Measurements from ENCODE around the gene PRCD. TPM values are rescaled to one million over a fixed set of nuclear protein-coding genes. Genes with fewer than 3 reads are reported as not detected.
"Not testable (repeated sequence)": the region's sequence is repeated elsewhere in the genome, so short reads cannot be mapped to it uniquely, and the experiment has no call there.

Gene PRCD
- total RNA-seq, 1 donor from 2014 or later = 0.58 TPM

DNA sequence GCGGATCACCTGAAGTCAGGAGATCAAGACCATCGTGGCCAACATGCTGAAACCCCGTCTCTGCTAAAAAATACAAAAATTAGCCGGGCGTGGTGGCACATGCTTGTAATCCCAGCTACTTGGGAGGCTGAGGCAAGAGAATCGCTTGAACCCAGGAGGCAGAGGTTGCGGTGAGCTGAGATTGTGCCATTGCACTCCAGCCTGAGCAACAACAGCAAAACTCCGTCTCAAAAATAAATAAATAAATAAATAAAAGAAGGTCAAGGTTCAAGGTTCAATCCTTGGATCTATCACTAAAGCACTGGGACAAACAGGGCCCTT lies 14.4 kb upstream of the PRCD start:
- DNase-seq (ENCODE audit: extremely low read depth, low read depth, low spot score) = not testable (repeated sequence)

DNA sequence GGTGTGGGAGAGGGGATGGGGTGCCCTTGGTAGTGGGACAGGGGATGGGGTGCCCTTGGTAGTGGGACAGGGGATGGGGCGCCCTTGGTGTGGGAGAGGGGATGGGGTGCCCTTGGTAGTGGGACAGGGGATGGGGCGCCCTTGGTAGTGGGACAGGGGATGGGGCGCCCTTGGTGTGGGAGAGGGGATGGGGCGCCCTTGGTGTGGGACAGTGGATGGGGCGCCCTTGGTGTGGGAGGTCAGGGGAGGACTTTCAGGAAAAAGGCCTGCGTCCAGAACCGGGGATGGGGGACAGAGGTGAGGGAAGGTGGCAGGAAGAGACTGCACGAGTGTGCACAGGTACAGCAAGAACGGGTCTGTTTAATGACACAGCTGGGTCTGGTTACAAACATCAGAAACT lies 12.8 kb upstream of the PRCD start:
- not testable (repeated sequence) for DNase-seq (ENCODE audit: extremely low read depth, low read depth, low spot score)

DNA sequence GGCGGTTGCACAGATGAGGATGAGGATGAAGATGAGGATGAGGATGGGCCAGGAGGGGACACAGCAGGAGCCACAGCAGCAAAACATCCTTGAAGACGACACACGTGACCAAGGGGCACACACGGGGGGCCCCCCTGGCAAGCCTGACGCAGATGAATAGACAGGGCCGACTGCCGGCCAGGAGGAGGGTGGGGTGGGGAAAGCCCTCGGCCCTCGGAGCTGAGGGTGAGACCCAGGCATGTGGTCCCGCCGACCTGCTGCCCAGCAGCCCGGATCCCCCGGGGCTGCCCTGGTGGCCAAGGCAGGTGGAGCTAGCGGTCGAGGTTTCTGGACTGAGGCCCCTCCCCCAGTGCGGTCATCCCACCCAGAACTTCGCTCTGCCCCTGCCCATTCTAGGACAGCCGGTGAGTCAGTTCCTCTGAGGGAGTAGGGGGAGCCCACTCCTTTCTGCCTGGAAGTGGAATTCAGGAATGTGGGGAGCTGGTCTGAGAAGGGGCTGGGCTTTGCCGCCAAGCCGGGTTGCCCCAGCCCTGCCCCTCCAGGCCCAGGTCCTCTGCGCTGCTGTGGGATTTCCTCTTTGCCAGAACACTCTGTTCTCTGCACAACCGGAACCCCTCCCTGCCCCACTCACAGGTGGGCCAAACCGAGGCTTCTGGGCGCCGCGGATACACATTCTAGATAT lies 12.3 kb upstream of the PRCD start:
- no peak for DNase-seq (ENCODE audit: extremely low read depth, low read depth, low spot score)

DNA sequence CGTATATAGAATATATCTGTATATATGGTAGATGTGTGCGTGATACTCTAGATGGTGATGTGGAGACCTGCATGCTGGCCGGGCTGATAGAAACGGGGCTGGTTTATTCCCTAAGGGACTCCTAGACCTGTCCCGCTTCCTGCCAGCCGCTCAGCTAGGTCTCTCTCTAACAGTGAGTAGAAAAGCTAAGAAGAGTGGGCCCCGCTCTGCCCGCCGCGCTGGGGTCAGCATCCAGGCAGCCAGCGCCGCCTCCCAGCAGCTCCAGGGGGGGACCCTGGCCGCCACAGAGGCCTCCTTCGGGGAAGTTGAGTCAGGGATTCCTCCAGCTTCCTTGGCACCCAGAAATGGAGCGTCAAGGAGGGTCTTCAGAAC lies 11.7 kb upstream of the PRCD start:
- no peak for DNase-seq (ENCODE audit: extremely low read depth, low read depth, low spot score)

DNA sequence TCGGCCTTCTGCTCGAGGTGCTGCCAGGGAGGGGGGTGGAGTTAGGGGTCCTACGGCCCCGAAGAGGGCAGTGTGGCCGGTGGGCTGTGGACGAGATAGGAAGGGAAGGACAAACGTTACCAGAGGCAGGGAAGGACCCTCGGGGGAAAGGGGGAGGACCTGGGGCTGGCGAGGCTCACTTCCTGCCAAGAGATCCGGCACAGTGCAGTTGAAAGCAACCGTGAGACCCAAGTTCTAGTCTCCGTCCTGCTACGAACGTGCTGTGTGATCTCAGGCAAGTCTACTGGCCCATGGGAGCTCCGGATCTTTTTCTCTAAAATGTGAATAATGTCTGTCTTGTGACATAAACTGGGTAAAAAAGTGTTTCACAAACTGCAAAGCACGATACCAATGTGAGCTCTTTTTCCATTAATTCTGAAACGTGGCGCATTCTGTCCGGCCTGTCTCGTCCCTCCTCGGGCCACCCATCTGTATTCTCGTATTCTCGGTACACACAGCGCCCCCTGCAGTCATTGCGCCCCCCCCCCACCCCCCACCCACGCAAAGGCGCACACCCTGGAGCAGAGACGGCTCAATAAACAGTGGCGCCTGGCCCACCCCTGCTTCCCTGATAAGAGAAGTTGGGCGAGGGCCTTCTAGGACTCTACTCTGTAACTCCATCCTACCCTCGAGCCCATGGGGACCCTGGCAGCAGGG lies 11.2 kb upstream of the PRCD start:
- DNase-seq (ENCODE audit: extremely low read depth, low read depth, low spot score) = no peak

DNA sequence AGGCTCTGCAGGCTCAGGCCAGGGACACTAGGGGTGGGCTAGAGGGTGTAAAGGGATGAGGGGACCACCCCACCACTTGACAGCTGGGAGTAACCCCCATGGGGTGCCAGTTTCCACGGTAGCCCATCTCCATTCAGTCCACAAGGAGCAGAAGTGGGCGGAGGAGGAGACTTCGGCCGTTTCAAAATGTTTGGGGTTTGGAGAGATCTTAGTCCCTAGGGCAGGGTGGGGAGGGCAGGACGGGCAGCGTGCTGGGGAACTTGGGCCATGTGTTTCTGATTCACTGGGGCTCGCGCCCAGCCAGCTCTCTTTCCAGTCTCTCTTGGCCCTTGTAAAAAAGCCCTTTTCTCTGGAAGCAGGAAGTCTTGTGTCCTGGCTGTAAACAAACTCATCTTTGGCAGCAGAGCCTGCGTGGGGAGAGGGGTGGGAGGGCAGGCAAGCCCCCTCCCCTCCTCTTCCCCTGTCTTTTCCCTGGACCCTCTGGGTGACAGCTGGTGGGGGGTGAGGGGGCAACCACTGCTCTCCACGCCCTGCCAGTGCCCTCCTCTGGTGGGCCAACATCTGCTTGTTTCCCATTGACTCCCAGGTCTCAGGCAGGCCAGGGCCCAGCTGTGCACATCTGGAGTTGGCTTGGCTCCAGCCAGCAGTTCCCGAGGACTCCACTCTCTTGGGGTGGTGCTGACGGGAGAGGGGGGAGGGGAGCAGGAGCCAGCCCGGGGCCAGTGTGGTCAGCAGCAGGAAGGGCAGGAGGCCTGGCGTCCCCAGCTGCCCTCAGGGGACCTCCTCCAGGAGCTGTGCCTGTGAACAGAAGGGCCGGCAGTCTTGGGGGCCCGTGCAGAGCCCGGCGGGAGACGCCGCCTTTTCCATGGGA lies 10.4 kb upstream of the PRCD start:
- no peak for DNase-seq (ENCODE audit: extremely low read depth, low read depth, low spot score)

DNA sequence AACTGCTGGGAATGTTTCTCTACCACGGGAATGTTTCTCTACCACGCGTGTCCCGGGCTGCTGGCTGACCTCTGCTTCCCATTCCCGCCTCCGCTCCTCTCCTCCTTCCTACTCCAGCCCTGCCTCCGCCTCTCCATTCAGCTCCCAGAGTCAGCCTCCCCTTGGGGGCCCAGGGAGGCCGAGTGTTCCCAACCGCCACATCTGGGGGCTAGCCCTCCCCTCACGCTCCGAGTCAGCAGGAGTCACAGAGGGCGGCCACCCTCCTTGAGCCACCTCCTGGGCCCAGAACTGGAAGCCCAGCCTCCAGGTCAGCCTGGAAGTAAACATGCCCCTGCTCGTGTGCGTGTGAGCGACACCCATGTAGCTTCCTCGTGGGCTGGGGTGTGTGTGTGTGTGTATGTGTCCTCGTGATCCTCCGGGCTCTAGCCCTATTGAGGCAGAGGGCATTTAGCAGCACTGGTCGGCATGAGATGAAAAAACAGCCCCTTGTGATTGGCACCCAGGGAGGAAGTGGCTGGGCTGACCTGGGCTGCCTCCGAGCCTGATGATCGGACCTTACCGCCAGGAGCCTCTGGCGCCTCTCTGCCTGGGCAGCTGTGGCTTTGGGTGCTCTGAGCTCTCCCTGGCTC lies 9.6 kb upstream of the PRCD start:
- DNase-seq (ENCODE audit: extremely low read depth, low read depth, low spot score) = no peak

DNA sequence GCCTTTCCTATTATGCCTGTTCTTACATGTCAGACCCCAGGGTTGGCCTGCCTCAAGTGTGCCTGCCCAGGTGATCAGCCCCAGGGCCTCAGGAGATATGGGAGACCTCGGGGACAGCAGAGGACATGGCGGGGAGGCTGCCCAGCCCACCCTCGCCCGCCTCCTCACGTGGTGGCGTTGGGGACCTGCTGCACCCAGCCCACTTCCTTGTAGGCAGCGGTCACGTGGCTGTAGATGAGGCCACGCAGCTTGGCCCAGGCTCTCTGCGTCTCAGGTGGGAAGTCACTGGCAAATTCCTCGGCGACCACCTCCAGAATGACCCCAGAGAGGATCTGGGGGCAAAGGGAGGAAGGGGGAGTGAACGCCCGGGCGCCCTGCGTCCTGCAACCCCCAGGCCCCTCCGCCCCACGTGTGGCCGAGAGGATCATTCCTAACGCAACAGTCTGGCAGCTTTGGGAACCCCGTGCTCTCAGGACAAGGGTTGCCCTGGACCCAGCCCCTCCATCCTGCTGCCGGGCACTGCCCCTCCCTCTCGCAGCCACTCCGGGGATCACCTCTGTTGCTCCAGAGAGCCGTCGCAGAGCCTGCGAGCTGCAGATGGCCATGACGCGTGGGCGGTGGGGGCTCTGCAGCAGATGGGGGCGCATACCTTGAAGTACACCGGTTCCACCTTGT lies 8.9 kb upstream of the PRCD start:
- DNase-seq (ENCODE audit: extremely low read depth, low read depth, low spot score) = no peak

DNA sequence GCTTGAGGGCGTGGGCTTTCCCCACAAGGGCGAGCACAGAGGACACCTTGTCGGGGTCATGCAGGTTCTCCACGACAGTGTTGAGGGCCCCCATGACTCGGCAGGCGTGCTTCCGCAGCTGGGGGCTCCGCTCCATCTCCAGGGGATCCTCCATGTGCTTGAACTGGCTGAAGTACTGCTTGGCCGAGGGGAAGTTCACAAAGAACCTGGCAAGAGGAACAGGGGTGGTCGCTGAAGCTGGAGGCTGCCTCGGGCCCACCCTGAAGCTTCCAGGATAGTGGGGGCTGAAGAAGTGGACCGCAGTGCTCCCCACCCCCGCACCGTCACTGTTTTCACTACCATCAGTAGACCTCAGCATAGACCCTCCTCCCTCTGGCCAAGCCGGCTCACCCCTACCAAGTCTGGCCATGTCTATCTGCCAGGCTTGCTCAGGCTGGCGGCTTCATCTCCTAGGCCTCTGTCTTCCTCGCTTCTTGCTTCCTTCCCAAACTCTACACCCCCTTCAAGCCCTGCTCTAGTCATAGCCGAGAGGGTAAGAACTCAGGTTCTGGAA lies 8.3 kb upstream of the PRCD start:
- DNase-seq (ENCODE audit: extremely low read depth, low read depth, low spot score) = no peak

DNA sequence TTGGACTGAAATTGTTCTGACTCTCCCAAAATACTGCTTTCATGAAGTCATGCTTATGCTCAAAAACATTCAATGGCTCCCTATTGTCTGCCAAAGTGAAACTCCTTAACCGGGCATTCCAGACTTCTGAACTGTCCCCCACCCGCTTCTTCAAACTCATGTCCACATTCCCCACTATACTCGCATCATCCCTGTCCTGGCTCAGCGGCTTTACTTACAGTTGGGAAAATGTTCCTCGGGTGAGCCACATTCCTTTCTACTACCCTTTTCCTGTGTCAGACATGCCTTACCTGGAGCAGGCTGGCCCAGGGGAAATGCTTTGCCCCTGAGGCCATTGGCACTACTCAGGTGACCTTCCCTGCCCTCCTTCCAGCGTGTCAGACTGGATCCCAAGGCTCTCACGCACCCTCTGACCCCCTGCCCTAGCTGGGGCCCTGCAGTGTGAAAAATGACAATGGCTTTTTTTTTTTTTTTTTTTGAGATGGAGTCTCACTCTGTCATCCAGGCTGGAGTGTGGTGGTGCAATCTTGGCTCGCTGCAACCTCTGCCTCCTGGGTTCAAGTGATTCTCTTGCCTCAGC lies 7.7 kb upstream of the PRCD start:
- DNase-seq (ENCODE audit: extremely low read depth, low read depth, low spot score) = no peak

DNA sequence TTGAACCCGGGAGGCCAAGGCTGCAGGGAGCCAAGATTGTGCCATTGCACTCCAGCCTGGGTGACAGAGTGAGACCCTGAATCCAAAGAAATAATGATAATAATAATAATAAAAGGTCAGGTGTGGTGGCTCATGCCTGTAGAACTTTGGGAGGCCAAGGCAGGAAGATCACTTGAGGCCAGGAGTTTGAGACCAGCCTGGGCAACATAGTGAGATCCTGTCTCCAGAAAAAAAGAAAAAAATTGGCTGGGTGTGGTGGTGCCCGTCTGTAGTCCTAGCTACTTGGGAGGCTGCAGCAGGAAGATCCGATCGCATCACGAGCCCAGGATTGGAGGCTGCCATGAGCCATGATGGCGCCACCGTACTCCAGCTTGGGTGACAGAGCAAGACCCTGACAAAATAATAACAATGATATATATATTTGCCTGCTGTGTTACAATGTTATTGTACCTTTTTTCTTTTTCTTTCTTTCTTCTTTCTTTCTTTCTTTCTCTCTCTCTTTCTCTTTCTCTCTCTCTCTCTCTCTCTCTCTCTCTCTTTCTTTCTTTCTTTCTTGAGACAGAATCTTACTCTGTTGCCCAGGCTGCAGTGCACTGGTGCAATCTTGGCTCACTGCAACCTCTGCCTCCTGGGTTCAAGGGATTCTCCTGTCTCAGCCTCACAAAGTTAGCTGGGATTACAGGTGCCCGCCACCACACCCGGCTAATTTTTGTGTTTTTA lies 6.0 kb upstream of the PRCD start:
- DNase-seq (ENCODE audit: extremely low read depth, low read depth, low spot score) = not testable (repeated sequence)

DNA sequence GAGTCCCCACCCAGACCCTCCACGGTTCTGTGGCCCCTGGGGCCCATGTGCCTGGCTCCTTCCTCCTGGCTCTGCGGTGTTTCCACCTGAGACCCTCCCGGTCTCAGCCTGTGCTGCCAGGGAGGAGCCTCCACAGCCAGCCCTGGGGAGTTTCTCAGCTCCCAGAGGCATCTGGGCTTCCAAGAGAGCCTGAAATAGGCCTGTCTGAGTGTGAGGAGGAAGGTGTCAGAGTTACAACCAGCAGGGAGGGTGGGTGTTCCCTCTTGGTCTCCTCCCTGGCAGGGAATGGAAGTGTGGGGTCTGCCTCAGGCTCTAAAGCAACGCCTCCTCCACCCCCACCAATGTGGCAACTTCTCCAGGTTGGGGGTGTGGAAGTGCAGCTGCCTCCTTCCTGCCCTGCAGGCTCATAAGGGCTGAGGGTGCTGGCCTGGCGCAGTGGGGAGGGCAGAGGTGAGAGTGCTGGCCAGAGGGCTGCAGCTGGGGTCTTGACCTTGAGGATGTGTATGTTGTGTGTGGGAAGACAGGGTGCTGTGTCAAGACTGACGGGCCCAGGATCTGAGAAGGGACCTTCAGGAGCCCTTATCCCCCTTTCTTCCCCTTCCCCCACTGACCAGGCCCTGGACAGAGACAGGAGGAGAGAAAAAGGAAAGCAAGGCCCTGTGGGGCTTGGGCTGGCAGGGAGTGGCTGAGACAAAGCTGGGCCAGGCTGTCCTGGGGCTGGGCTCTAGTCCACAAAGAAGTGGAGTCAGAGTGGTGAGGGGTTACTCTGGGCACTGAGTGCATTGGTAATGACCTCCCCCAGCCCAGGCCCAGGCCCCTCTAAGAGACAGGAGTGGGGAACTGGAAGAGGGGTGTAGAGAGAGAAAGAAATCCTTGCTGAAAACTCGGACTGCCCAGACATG lies 4.8 kb upstream of the PRCD start:
- DNase-seq (ENCODE audit: extremely low read depth, low read depth, low spot score) = no peak

DNA sequence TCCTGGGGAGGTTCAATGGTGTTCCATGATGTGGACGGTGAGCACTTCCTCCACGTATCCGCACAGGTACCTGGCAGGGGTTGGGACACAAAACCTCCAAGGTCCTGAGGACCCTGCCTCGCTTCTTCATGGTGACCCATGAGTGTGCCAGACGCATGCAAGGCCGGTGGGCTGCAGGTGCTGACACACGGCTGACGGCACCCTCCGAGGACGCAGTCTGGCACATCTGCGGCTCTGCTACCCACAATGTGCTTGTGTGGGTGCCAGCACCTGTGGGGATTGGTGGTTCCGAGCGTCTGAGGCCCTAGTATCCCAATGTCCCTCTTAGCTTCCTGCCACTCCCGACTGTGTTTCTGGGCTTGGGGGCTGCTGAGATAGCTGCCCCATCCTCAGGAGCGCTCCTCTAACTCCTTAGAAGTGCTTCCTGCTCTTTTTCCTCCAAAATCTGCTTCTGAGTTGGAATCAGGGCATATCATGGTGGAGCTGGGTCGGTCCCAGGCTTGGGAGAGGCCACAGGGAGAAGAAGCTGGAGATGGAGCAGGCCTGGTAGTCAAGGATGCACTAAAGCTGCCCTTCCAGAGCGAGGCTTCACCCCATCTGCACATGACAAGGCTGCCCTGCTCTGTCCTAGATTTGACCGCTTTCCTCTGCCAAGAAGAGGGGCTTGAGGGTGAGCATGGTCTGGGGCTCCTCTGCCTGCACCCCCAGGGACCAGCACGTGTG lies 3.9 kb upstream of the PRCD start:
- DNase-seq (ENCODE audit: extremely low read depth, low read depth, low spot score) = no peak

DNA sequence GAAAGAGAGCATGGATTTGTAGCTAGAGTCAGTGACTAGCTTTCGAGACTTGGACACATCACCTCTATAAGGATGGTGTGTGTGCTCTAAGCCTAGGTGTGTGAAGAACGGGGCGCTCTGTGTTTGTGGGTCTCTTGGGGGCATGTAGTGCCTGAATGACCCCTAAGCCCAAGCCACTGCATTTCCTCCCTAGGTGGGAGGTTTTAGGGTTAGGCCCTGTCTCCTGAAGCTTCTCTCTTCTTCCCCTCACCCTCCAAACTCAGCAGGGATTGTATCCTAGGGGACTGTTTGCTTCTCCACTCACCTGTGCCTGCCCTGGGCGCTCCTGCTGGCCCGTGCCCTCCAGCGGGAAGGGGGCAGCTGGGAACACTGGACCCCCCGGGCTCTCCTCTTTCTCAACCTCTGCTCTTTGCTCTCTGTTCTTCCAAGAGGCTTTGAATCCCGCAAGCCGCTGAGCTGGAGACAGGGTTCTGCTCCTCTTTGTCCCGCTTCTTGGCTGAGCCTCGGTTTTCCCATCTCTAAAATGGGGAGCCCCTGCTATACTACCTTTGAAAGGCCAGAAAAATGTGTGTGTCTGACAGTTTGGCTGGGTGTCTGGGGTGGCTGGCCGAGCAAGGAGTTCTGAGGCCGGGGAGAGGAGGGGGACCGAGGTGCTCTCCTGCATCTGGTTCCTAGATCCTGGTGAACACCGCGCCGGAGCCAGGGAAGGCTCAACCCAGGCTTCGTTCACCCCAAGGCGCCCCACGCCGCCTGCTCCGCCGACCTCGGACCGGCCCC lies 3.1 kb upstream of the PRCD start:
- no peak for DNase-seq (ENCODE audit: extremely low read depth, low read depth, low spot score)

DNA sequence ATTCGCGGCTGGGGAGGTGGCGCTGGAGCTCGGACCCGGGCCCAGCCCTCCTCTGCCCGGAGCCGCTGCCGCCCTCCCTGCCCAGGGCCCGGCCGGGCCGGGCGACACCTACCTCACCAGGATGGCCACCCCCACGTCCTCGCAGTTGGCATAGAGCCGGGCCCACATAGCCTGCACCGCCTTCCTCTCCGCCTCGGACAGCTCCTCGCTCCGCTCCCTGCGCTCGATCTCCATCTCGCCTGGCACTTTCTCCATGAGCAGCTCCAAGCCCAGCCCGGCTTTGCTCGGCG lies 2.6 kb upstream of the PRCD start:
- no peak for DNase-seq (ENCODE audit: extremely low read depth, low read depth, low spot score)

DNA sequence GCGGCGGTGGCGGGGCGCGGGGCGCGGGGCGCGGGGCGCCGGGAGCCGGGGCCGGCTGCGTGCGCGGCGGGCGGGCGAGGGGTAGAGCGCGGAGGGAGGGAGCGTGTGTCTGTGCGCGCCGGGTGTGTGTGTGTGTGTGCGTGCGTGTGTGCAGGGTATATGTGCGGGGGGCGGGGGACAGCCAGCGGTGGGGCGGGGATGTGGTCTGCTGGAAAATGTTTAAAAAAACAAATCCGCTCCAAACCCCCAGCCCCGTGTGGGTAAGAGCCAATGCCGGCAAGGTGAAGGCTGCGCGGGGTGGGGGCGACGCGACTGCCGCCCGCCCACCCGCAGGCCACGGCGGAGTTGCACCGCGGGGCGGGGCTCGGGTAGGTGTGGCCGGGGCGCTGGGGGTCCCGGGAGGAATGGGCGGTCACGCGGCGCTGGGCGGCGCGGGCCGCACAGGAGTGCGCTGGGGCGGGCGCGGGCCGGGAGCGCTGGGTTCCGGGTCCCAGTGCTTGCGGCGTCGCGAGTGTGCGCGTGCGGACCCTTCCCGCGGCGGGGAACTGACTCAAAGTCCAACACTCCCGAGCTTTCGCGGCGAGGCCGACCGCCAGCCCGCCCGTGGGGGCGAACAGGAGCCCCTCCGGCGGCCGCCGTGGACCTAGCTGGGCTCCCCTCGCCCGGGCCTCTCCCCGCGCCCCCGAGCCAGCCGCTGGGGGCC lies 2.1 kb upstream of the PRCD start, which contains the start of gene CYGB:
Gene CYGB, minus strand, starts transcription at position 132 of the 703 bp plus-strand sequence. CDS start 167 bp downstream, outside the sequence.
- DNase-seq (ENCODE audit: extremely low read depth, low read depth, low spot score) = no peak
